GM23248 (cell line): Measurements from ENCODE around the gene DSN1. TPM values are rescaled to one million over a fixed set of nuclear protein-coding genes. Genes with fewer than 3 reads are reported as not detected.

Source experiments
- DNase-seq: peaks from one replicate; pipeline ENCODE4 v3.0.0-alpha.2; 2015
- H2AFZ ChIP-seq: fragments of 200-600 bp; sonication (generic); 2 replicates; pipeline ENCODE4 v1.6.1; 2016; ENCODE audit warnings: antibody characterized with exemption
- H3F3A ChIP-seq: fragments of 200-600 bp; sonication (generic); 2 replicates; pipeline ENCODE4 v1.6.1; 2016; ENCODE audit warnings: mild to moderate bottlenecking, antibody characterized with exemption, mixed run types; ENCODE audit not compliant: insufficient read depth
- H3K27ac ChIP-seq: fragments of 200-600 bp; sonication (generic); 2 replicates; pipeline ENCODE4 v1.5.1; 2016; ENCODE audit warnings: mild to moderate bottlenecking
- H3K27me3 ChIP-seq: fragments of 200-600 bp; sonication (generic); replicated peaks from 2 replicates; pipeline ENCODE4 v1.6.1; 2016; ENCODE audit warnings: mild to moderate bottlenecking; ENCODE audit not compliant: insufficient read depth
- H3K36me3 ChIP-seq: fragments of 200-600 bp; sonication (generic); 2 replicates; pipeline ENCODE4 v1.6.1; 2016; ENCODE audit warnings: low read depth, mild to moderate bottlenecking
- H3K4me1 ChIP-seq: fragments of 200-600 bp; sonication (generic); 2 replicates; pipeline ENCODE4 v1.6.1; 2016; ENCODE audit warnings: mild to moderate bottlenecking; ENCODE audit not compliant: insufficient read depth
- H3K4me2 ChIP-seq: fragments of 200-600 bp; sonication (generic); one replicate; pipeline ENCODE4 v1.6.1; 2016; ENCODE audit warnings: mild to moderate bottlenecking; ENCODE audit not compliant: unreplicated experiment
- H3K4me3 ChIP-seq: fragments of 200-600 bp; sonication (generic); 2 replicates; pipeline ENCODE4 v1.5.1; 2016; ENCODE audit warnings: mild to moderate bottlenecking
- H3K79me2 ChIP-seq: fragments of 200-600 bp; sonication (generic); 2 replicates; pipeline ENCODE4 v1.6.1; 2016; ENCODE audit warnings: mild to moderate bottlenecking; ENCODE audit not compliant: insufficient read depth
- H3K9ac ChIP-seq: fragments of 200-600 bp; sonication (generic); 2 replicates; pipeline ENCODE4 v1.6.1; 2016; ENCODE audit warnings: mild to moderate bottlenecking
- H3K9me2 ChIP-seq: fragments of 200-600 bp; sonication (generic); 2 replicates; pipeline ENCODE4 v1.6.1; 2016; ENCODE audit warnings: mixed run types, mild to moderate bottlenecking, moderate library complexity; ENCODE audit not compliant: insufficient read depth
- H3K9me3 ChIP-seq: fragments of 200-600 bp; sonication (generic); one replicate; pipeline ENCODE4 v1.6.1; 2017; ENCODE audit warnings: low read depth
- H4K20me1 ChIP-seq: fragments of 200-600 bp; sonication (generic); 2 replicates; pipeline ENCODE4 v1.6.0; 2016; ENCODE audit not compliant: insufficient read depth
- EZH2 ChIP-seq: fragments of 200-600 bp; sonication (generic); IDR thresholded peaks from 2 replicates; pipeline ENCODE4 v1.6.1; 2018; ENCODE audit warnings: antibody characterized with exemption, mild to moderate bottlenecking; ENCODE audit not compliant: insufficient read depth, poor library complexity, severe bottlenecking
- EZH2phosphoT487 ChIP-seq: fragments of 200-600 bp; sonication (generic); IDR thresholded peaks from 2 replicates; pipeline ENCODE4 v1.6.1; 2018; ENCODE audit warnings: antibody characterized with exemption, moderate library complexity, mild to moderate bottlenecking, low read depth; ENCODE audit not compliant: insufficient read depth
- WGBS, 2 experiments: methylation state at CpG; one replicate each; pipeline ENCODE4 v1.1.6; 2015 to 2017; ENCODE audit warnings: low lambda C conversion rate in 2 of 2, low coverage in 1 of 2; ENCODE audit errors: missing lambda C conversion rate in 2 of 2; 5-methylcytosine and 5-hydroxymethylcytosine counted together
- in situ Hi-C: fragments of 300-500 bp; cut with MboI; formaldehyde crosslinking; loops from 2 replicates; pipeline ENCODE4 v1.15.0; 2020
- polyA plus RNA-seq: library from polyadenylated mRNA; unstranded; fragments of >200 nt; fragmentation: Nextera tagmentation; extraction: Ambion mirVana; gene quantifications from 2 replicates; pipeline ENCODE4 v1.2.1, GENCODE V29; 2016
- total RNA-seq: library from RNA; depleted of rRNA; stranded (reverse); fragments of >200 nt; shearing (Covaris generic); gene quantifications from 2 replicates; pipeline ENCODE4 v1.2.3, GENCODE V29; 2014; rRNA removed

The DSN1 gene, protein sequence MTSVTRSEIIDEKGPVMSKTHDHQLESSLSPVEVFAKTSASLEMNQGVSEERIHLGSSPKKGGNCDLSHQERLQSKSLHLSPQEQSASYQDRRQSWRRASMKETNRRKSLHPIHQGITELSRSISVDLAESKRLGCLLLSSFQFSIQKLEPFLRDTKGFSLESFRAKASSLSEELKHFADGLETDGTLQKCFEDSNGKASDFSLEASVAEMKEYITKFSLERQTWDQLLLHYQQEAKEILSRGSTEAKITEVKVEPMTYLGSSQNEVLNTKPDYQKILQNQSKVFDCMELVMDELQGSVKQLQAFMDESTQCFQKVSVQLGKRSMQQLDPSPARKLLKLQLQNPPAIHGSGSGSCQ
- total RNA-seq (13.0 and 18.3 TPM in 2 replicates), polyA plus RNA-seq (15.6 and 16.3 TPM in 2 replicates)

DNA sequence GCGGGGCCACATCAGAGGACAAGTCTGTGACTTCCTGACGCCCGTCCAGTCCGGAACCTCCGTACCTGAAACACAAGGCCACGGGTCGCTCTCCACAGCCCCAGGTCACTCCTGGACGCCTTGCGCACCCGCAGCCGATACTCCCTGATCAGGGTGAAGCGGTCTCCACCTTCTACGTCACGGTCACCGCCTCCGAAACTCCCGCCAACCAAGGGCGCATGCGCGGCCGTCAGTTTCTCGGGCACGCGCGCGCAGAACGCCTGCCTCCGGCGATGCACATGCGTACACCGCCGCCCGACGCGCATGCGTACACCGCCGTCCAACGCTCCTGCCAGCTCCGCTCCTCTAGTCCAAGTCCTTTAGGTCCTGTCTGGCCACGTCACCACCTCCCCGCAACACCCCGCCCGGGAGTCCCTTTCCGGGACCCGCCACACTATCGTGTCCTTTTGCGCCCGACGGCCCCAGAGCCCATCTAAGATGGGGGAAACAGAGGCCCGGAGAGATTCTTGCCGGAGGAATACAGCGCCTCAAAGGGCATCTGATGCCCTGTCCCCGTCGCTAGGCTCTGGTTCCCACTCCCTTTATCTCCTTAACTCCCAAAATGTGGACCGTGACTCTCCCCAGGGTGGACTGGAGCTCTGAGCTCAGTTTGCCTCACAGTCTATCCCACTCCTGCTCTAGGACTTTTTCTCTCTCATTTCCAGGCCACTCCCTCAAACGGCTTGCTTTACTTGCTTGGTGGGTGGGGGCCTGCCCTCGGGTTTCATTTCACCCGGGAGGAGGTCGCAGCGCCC is at the start of gene DSN1:
Gene DSN1 (minus strand): TSS at position 167 of the 794 bp plus-strand sequence. CDS start 2,305 bp downstream, outside the sequence.
- in situ Hi-C loops: no loop called here
- TF ChIP-seq EZH2: no peak
- TF ChIP-seq EZH2phosphoT487: no peak
- peaks cover 16% of the 10 kb centered on the region for H3K4me1 ChIP-seq
- peaks cover 22% of the 10 kb centered on the region for H3F3A ChIP-seq
- no peaks in the 10 kb centered on the region for H3K9me2 ChIP-seq
- peak within 1 kb of the TSS; percentile 84 for H3K4me3 ChIP-seq
- no peaks in the 10 kb centered on the region for H4K20me1 ChIP-seq
- H3K4me2 ChIP-seq: peak within 1 kb of the TSS; percentile 99
- H3K79me2 ChIP-seq: peaks cover 18% of the 10 kb centered on the region
- H3K27ac ChIP-seq: peak within 1 kb of the TSS; percentile 95
- DNase-seq: peak; percentile 98
- no peaks in the 10 kb centered on the region for H3K36me3 ChIP-seq
- H3K9ac ChIP-seq: peak within 1 kb of the TSS; percentile 99
- H3K9me3 ChIP-seq: no peaks in the 10 kb centered on the region
- WGBS, 2 experiments: 0 to 1% methylated on average over 60 of the region's 61 CpGs
- peak within 1 kb of the TSS; percentile 81 for H2AFZ ChIP-seq
- H3K27me3 ChIP-seq: no peaks in the 10 kb centered on the region

DNA sequence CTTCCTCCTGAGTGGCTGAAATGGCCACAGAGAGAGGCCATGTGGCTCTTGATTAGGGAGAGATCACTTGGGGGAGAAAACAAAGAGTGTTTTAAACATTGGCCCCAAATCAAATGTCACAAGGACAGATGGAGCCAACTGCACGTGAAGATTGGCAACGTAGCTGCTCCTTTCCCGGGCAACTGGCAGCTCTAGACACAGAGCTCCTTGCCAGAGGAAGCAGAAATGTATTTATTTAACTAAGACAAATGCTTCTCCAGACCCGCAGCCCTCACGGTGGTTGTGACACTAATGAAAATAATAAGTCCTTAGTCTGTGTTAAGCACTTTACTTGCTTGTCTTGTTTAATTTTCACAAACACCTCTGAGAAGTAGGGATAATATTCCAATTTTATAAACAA is 49.6 kb upstream of the DSN1 start:
- Histone ChIP-seq H3K9ac (no peak overlapping the region), H2AFZ (no peak overlapping the region), H3K4me3 (no peak overlapping the region), H3K36me3 (0 out of 2 replicates have a peak, but pooled peaks cover 6% of the 10 kb centered on the region), H3K4me2 (no peak overlapping the region), H3K9me2 (no peaks in the 10 kb centered on the region), H3F3A (peaks cover 4% of the 10 kb centered on the region; the same call in 1 of the 2 replicates), H4K20me1 (no peaks in the 10 kb centered on the region), H3K27ac (no peak overlapping the region), H3K4me1 (peaks cover 4% of the 10 kb centered on the region; the same call in 1 of the 2 replicates), H3K27me3 (no peaks in the 10 kb centered on the region), H3K9me3 (no peaks in the 10 kb centered on the region), H3K79me2 (peaks cover 36% of the 10 kb centered on the region)
- no peak for DNase-seq
- 28 to 40% methylated on average over 5 of the region's 5 CpGs for WGBS, 2 experiments
- in situ Hi-C loops: no loop called here
- no peak for TF ChIP-seq EZH2

DNA sequence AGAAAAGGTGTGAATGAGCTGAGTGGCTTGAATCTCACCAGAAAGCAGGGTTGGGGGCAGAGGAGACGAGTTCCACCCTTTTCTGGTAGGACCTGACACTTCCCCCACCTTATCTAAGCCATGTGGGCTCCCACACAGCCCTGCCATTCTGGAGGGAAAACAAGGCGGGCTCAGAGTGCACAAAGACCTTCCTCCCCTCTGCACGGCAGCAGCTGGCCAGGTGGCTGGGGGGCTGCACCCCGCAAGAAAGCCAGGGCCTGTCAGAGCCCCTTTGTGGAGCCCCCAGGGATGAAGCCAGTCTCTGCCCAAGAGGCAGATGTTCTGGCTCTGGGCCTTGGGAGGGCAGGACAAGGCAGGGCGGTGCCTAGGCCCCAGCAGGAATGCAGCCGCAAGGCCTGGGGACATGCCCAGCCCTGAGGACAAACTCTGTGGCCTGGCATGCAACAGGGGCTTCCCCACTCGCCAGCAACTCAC is 48.4 kb upstream of the DSN1 start:
- no peak overlapping the region for H3K4me3 ChIP-seq
- no peak overlapping the region for H3K4me2 ChIP-seq
- in situ Hi-C loops: no loop called here
- no peaks in the 10 kb centered on the region for H3K27me3 ChIP-seq
- WGBS, 2 experiments: 47 to 50% methylated on average over 7 of the region's 7 CpGs
- H2AFZ ChIP-seq: no peak overlapping the region
- H3K36me3 ChIP-seq: no peaks in the 10 kb centered on the region; the same call in 1 of the 2 replicates
- TF ChIP-seq EZH2phosphoT487 (no peak), EZH2 (no peak)
- H3F3A ChIP-seq: peaks cover 4% of the 10 kb centered on the region; the same call in 1 of the 2 replicates
- H3K4me1 ChIP-seq: peaks cover 4% of the 10 kb centered on the region; the same call in 1 of the 2 replicates
- peaks cover 37% of the 10 kb centered on the region for H3K79me2 ChIP-seq
- H3K27ac ChIP-seq: no peak overlapping the region
- peak; percentile 36 for DNase-seq
- no peak overlapping the region for H3K9ac ChIP-seq
- H3K9me2 ChIP-seq: no peaks in the 10 kb centered on the region
- no peaks in the 10 kb centered on the region for H4K20me1 ChIP-seq
- H3K9me3 ChIP-seq: no peaks in the 10 kb centered on the region

DNA sequence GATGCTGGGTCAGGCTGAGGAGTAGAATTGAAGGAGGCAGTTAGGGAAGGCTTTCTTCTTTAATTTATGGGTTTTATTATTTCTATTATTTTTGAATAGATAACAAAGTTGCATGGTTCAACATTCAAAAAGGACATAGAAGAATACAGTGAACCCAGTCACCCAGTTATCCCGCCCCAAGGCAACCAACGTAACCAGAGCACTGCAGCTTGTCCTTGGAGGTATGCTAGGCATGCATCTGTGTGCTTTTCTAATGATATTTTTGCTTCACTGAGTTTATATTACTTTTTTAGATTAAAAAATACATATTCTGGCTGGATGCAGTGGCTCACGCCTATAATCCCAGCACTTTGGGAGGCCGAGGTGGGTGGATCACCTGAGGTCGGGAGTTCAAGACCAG is 47.4 kb upstream of the DSN1 start:
- no peak overlapping the region for H3K4me2 ChIP-seq
- no peaks in the 10 kb centered on the region; the same call in 1 of the 2 replicates for H3K36me3 ChIP-seq
- H2AFZ ChIP-seq: no peak overlapping the region
- no peaks in the 10 kb centered on the region for H3K9me3 ChIP-seq
- peaks cover 4% of the 10 kb centered on the region; the same call in 1 of the 2 replicates for H3K4me1 ChIP-seq
- no peaks in the 10 kb centered on the region for H3K9me2 ChIP-seq
- H3K27ac ChIP-seq: no peak overlapping the region
- peaks cover 37% of the 10 kb centered on the region for H3K79me2 ChIP-seq
- H3F3A ChIP-seq: peaks cover 4% of the 10 kb centered on the region; the same call in 1 of the 2 replicates
- WGBS, 2 experiments: 94 to 99% methylated on average over 5 of the region's 5 CpGs
- no peak overlapping the region for H3K9ac ChIP-seq
- in situ Hi-C loops: no loop called here
- H4K20me1 ChIP-seq: no peaks in the 10 kb centered on the region
- no peaks in the 10 kb centered on the region for H3K27me3 ChIP-seq
- DNase-seq: no peak
- TF ChIP-seq EZH2: no peak
- TF ChIP-seq EZH2phosphoT487: no peak
- H3K4me3 ChIP-seq: no peak overlapping the region
